A673 (cell line): ENCODE measurements around the gene YIPF1.

Experiments used
- EZH2 ChIP-seq: fragments of 200-600 bp; sonication (generic); IDR thresholded peaks from 2 replicates; pipeline ENCODE4 v1.6.1; 2017; ENCODE audit warnings: borderline replicate concordance, low read depth, mild to moderate bottlenecking, mixed read lengths, antibody characterized with exemption, low read length; ENCODE audit not compliant: poor library complexity, severe bottlenecking
- TF ChIP-seq, protein P1 (sequence below): fragments of 300-800, 200-600 bp; sonication (generic); conservative IDR thresholded peaks from 2 replicates; pipeline ENCODE4 v1.5.1; 2017; ENCODE audit warnings: low read depth, mild to moderate bottlenecking, antibody characterized with exemption, low read length, moderate library complexity, mixed read lengths

DNA sequence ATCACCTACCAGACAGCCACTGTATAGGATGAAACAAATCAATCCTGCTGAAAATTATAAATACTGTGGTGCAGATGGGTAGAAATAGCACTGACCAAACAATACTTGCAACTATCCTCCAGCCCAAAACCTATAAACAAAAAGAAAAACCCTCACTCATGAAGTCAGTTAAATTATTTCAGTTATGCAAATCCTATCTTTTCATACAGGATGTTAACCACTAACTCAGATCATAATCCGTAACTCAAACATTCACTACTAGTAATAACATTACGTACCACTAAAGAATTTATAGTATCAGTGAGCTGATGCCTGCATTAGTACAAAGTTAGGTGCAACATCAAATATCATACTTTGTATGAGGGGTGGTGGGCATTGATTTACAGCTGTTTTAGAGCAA lies 54.1 kb downstream of the YIPF1 start:
- TF ChIP-seq EZH2 = no peak
- TF ChIP-seq, protein P1, sequence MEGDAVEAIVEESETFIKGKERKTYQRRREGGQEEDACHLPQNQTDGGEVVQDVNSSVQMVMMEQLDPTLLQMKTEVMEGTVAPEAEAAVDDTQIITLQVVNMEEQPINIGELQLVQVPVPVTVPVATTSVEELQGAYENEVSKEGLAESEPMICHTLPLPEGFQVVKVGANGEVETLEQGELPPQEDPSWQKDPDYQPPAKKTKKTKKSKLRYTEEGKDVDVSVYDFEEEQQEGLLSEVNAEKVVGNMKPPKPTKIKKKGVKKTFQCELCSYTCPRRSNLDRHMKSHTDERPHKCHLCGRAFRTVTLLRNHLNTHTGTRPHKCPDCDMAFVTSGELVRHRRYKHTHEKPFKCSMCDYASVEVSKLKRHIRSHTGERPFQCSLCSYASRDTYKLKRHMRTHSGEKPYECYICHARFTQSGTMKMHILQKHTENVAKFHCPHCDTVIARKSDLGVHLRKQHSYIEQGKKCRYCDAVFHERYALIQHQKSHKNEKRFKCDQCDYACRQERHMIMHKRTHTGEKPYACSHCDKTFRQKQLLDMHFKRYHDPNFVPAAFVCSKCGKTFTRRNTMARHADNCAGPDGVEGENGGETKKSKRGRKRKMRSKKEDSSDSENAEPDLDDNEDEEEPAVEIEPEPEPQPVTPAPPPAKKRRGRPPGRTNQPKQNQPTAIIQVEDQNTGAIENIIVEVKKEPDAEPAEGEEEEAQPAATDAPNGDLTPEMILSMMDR = no peak
